ENCODE data around the gene COA1. TPM values are rescaled to one million over a fixed set of nuclear protein-coding genes. Genes with fewer than 3 reads are reported as not detected.

COA1 gene
- polyA plus RNA-seq, 1 donor = 34.7 TPM

DNA sequence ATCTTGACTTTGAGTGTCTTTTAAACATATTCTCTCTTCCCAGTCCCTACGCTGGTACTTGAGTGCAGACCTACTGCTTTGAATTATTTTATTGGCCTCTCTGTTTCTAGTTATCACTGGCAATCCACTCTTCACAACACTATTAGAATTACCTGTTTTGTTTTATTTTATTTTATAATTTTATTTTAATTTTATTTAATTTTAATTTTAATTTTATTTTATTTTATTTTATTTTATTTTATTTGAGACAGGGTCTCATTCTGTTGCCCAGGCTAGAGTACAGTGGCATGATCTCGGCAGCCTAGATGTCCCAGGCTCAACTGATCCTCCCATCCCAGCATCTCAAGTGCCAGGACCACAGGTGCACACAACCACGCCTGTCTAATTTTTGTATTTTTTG lies 139.6 kb downstream of the COA1 start:
- no peak for DNase-seq

Other genes with a start within 250 kb of the COA1 start
- gene STK17A, start 146.4 kb downstream of the COA1 start, polyA plus RNA-seq (ENCODE audit: insufficient read length) = 20.0 TPM
- gene BLVRA, start 29.2 kb upstream of the COA1 start, polyA plus RNA-seq (ENCODE audit: insufficient read length) = 29.3 TPM
- 83.1 TPM for gene MRPS24, start 140.0 kb upstream of the COA1 start, polyA plus RNA-seq (ENCODE audit: insufficient read length)
- gene URGCP, start 177.1 kb upstream of the COA1 start, polyA plus RNA-seq (ENCODE audit: insufficient read length) = 20.2 TPM
- gene UBE2D4, start 196.9 kb upstream of the COA1 start, polyA plus RNA-seq (ENCODE audit: insufficient read length) = 18.6 TPM